Measurements from ENCODE around the gene UBN1. TPM values are rescaled to one million over a fixed set of nuclear protein-coding genes. Genes with fewer than 3 reads are reported as not detected.

Gene UBN1
- total and polyA plus RNA-seq, 2 of the 13 experiments (the other 11 are each of a cell fraction or from before 2014, with no cell fraction given), result 10.6 to 23.5 TPM

DNA sequence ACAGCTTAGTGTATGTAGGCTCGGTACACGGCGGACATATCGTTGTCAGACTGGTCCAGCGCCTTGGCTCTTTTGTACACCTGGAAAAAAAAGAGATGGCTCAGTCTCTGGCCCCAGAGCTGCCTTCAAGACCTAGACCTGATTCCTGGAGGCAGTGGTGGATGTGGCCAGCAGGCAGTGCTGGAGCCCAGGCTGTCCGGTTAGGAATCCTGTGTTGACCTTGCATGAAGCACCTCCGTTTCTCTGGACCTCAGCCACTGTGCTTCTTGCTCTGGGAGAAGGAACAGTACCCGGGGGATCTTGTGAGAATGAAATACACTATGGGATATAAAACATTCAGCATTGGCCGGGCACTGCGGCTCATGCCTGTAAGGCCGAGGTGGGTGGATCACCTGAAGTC, 42.0 kb upstream of the UBN1 start:
- in situ Hi-C loops (cut with HindIII; ENCODE audit: extremely low pct_ligation_motif_present, low pct_unique_long_range_greater_than_20kb) (no loop called here), intact Hi-C loops (cut with micrococcal nuclease; ENCODE audit: unreplicated experiment) (no loop called here)
- POLR2A ChIA-PET, result no interaction called here
- H3K9ac ChIP-seq (ENCODE audit: insufficient read depth, low read depth, low read length), result no peak overlapping the region
- no TSS peak for BruUV-seq (replicated peaks)
- no peaks in the 10 kb centered on the region for H3K9me3 ChIP-seq (ENCODE audit: low read length)
- H2AFZ ChIP-seq (ENCODE audit: low read length), result no peak overlapping the region
- no peak for FAIRE-seq
- no peak overlapping the region for H3K4me3 ChIP-seq (replicated peaks in 1 of 3; ENCODE audit: insufficient read depth in 1 of 3, low read depth in 2 of 3, low read length in 3 of 3)
- H3K27me3 ChIP-seq (ENCODE audit: control insufficient read depth in 1 of 2, insufficient read depth in 2 of 2, low read length in 2 of 2), result no peaks in the 10 kb centered on the region
- no peak for ATAC-seq
- H3K4me2 ChIP-seq (ENCODE audit: low read depth, low read length), result no peak overlapping the region
- no peaks in the 10 kb centered on the region for H4K20me1 ChIP-seq (ENCODE audit: insufficient read depth, low read length)
- H3K4me1 ChIP-seq (ENCODE audit: insufficient read depth, low read length), result peaks cover 19% of the 10 kb centered on the region
- H3K36me3 ChIP-seq (replicated peaks in 1 of 2; ENCODE audit: control insufficient read depth in 1 of 2, insufficient read depth in 2 of 2, low read length in 2 of 2), result peaks cover 1 to 36% of the 10 kb centered on the region in 2 experiments; a peak in 3 of 5 replicates
- DNase-seq (ENCODE audit: low spot score), result no peak
- TF ChIP-seq, protein P1, sequence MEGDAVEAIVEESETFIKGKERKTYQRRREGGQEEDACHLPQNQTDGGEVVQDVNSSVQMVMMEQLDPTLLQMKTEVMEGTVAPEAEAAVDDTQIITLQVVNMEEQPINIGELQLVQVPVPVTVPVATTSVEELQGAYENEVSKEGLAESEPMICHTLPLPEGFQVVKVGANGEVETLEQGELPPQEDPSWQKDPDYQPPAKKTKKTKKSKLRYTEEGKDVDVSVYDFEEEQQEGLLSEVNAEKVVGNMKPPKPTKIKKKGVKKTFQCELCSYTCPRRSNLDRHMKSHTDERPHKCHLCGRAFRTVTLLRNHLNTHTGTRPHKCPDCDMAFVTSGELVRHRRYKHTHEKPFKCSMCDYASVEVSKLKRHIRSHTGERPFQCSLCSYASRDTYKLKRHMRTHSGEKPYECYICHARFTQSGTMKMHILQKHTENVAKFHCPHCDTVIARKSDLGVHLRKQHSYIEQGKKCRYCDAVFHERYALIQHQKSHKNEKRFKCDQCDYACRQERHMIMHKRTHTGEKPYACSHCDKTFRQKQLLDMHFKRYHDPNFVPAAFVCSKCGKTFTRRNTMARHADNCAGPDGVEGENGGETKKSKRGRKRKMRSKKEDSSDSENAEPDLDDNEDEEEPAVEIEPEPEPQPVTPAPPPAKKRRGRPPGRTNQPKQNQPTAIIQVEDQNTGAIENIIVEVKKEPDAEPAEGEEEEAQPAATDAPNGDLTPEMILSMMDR (CRISPR knock-in tag; IDR thresholded peaks at IDR 0.05), result 0 out of 2 replicates have a peak, but pooled peaks have one; percentile 10
- TF ChIP-seq, protein P2, sequence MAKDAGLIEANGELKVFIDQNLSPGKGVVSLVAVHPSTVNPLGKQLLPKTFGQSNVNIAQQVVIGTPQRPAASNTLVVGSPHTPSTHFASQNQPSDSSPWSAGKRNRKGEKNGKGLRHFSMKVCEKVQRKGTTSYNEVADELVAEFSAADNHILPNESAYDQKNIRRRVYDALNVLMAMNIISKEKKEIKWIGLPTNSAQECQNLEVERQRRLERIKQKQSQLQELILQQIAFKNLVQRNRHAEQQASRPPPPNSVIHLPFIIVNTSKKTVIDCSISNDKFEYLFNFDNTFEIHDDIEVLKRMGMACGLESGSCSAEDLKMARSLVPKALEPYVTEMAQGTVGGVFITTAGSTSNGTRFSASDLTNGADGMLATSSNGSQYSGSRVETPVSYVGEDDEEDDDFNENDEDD (CRISPR knock-in tag; IDR thresholded peaks at IDR 0.05; ENCODE audit: borderline replicate concordance), result no peak
- CTCF ChIA-PET (ENCODE audit: low intra/inter-chr PET ratio, low total read pairs), result no interaction called here
- H3K79me2 ChIP-seq (ENCODE audit: insufficient read depth, low read length), result no peaks in the 10 kb centered on the region
- H3K27ac ChIP-seq (ENCODE audit: extremely low read length, insufficient read depth, low read length), result no peak overlapping the region
- WGBS (ENCODE audit: low lambda C conversion rate), result 97% methylated on average over 10 of the region's 11 CpGs

DNA sequence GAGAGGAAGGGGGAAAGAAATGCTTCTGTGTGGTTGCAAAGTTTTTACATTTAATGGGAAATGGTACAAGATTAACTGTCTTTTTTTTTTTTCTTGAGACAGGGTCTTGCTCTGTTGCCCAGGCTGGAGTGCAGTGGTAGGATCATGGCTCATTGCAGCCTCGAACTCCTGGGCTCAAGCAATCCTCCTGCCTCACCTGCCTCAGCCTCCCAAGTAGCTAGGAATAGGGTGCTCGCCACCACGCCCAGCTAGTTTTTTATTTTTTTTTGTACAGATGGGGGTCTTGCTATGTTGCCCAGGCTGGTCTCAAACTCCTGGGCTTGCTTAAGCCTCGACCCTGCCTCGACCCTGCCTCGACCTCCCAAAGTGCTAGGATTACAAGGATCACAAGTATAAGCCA, 41.0 kb upstream of the UBN1 start:
- POLR2A ChIA-PET, result no interaction called here
- ATAC-seq, result no peak
- BruUV-seq (replicated peaks), result no TSS peak
- CTCF ChIA-PET (ENCODE audit: low intra/inter-chr PET ratio, low total read pairs), result no interaction called here
- TF ChIP-seq ZZZ3 (CRISPR knock-in tag; IDR thresholded peaks at IDR 0.05; ENCODE audit: borderline replicate concordance) (no peak), ZNF121 (CRISPR knock-in tag; IDR thresholded peaks at IDR 0.05) (peak; percentile 74)
- intact Hi-C loops (cut with micrococcal nuclease; ENCODE audit: unreplicated experiment), result no loop called here
- no peaks in the 10 kb centered on the region for H4K20me1 ChIP-seq (ENCODE audit: insufficient read depth, low read length)
- in situ Hi-C loops (cut with HindIII; ENCODE audit: extremely low pct_ligation_motif_present, low pct_unique_long_range_greater_than_20kb), result no loop called here
- no peak for DNase-seq (ENCODE audit: low spot score)
- H3K4me1 ChIP-seq (ENCODE audit: insufficient read depth, low read length), result peaks cover 8% of the 10 kb centered on the region
- peaks cover 3 to 41% of the 10 kb centered on the region in 2 experiments; a peak in 4 of 5 replicates for H3K36me3 ChIP-seq (replicated peaks in 1 of 2; ENCODE audit: control insufficient read depth in 1 of 2, insufficient read depth in 2 of 2, low read length in 2 of 2)
- H2AFZ ChIP-seq (ENCODE audit: low read length), result no peak overlapping the region
- no peak overlapping the region for H3K9ac ChIP-seq (ENCODE audit: insufficient read depth, low read depth, low read length)
- H3K4me2 ChIP-seq (ENCODE audit: low read depth, low read length), result no peak overlapping the region
- no peak for FAIRE-seq
- no peak overlapping the region for H3K4me3 ChIP-seq (replicated peaks in 1 of 3; ENCODE audit: insufficient read depth in 1 of 3, low read depth in 2 of 3, low read length in 3 of 3)
- no peaks in the 10 kb centered on the region for H3K9me3 ChIP-seq (ENCODE audit: low read length)
- H3K27ac ChIP-seq (ENCODE audit: extremely low read length, insufficient read depth, low read length), result no peak overlapping the region
- H3K27me3 ChIP-seq (ENCODE audit: control insufficient read depth in 1 of 2, insufficient read depth in 2 of 2, low read length in 2 of 2), result no peaks in the 10 kb centered on the region
- WGBS (ENCODE audit: low lambda C conversion rate), result 96% methylated on average over 6 of the region's 6 CpGs
- no peaks in the 10 kb centered on the region for H3K79me2 ChIP-seq (ENCODE audit: insufficient read depth, low read length)

Measured in HepG2 (cell line).